GM23248 (cell line): Measurements from ENCODE around the gene B3GNT5.

ENCODE experiments used
- EZH2 ChIP-seq: fragments of 200-600 bp; sonication (generic); IDR thresholded peaks from 2 replicates; pipeline ENCODE4 v1.6.1; 2018; ENCODE audit warnings: antibody characterized with exemption, mild to moderate bottlenecking; ENCODE audit not compliant: insufficient read depth, poor library complexity, severe bottlenecking
- EZH2phosphoT487 ChIP-seq: fragments of 200-600 bp; sonication (generic); IDR thresholded peaks from 2 replicates; pipeline ENCODE4 v1.6.1; 2018; ENCODE audit warnings: antibody characterized with exemption, moderate library complexity, mild to moderate bottlenecking, low read depth; ENCODE audit not compliant: insufficient read depth

- TF ChIP-seq EZH2 (no peak), EZH2phosphoT487 (no peak)
Measured at GRCh38 chr3:183213415-183214276, 39.4 kb upstream of the B3GNT5 start.
